Esophagus squamous epithelium (tissue), 4 donors: ENCODE data around the gene NOX3.

Experiments used
- POLR2A ChIP-seq, 4 donors: fragments of 450-650 bp; IDR thresholded peaks; one replicate each; pipeline ENCODE4 v1.6.1; 2017; ENCODE audit warnings: antibody characterized with exemption in 4 of 4, mild to moderate bottlenecking in 4 of 4, moderate library complexity in 3 of 4
- TF ChIP-seq, protein P1 (sequence below), 6 experiments: fragments of 450-650 bp in 4 of 6; fragments of 200-600 bp in 2 of 6; sonication (generic) in 2 of 6; IDR thresholded peaks; one replicate each; pipeline ENCODE4 v1.5.1; 2016 to 2019; ENCODE audit warnings: antibody characterized with exemption in 6 of 6, mild to moderate bottlenecking in 4 of 6, moderate library complexity in 4 of 6

- TF ChIP-seq, protein P1, sequence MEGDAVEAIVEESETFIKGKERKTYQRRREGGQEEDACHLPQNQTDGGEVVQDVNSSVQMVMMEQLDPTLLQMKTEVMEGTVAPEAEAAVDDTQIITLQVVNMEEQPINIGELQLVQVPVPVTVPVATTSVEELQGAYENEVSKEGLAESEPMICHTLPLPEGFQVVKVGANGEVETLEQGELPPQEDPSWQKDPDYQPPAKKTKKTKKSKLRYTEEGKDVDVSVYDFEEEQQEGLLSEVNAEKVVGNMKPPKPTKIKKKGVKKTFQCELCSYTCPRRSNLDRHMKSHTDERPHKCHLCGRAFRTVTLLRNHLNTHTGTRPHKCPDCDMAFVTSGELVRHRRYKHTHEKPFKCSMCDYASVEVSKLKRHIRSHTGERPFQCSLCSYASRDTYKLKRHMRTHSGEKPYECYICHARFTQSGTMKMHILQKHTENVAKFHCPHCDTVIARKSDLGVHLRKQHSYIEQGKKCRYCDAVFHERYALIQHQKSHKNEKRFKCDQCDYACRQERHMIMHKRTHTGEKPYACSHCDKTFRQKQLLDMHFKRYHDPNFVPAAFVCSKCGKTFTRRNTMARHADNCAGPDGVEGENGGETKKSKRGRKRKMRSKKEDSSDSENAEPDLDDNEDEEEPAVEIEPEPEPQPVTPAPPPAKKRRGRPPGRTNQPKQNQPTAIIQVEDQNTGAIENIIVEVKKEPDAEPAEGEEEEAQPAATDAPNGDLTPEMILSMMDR (IDR thresholded peaks at IDR 0.05), result no peak
- TF ChIP-seq POLR2A (IDR thresholded peaks at IDR 0.05), result no peak
These were observed 18.5 kb downstream of the NOX3 start for GRCh38 chr6:155436981-155437749.
